Skeletal muscle tissue (tissue), 4 donors: Measurements from ENCODE around the gene SEMA3A. TPM values are rescaled to one million over a fixed set of nuclear protein-coding genes. Genes with fewer than 3 reads are reported as not detected.
A peak's percentile ranks its signal among the peaks of the same experiment; 100 is the strongest.

Experiments
- H3K27ac ChIP-seq: one replicate; pipeline ENCODE4 v1.7.0; 2013; ENCODE audit warnings: mild to moderate bottlenecking, low read depth, low read length, inconsistent platforms
- H3K27me3 ChIP-seq, 3 donors: one replicate each; pipeline ENCODE4 v1.7.0; 2013; ENCODE audit warnings: low read length in 3 of 3; ENCODE audit not compliant: control insufficient read depth in 3 of 3, insufficient read depth in 3 of 3
- H3K36me3 ChIP-seq, 3 donors: one replicate each; pipeline ENCODE4 v1.7.0; 2013; ENCODE audit warnings: low read length in 3 of 3; ENCODE audit not compliant: control insufficient read depth in 3 of 3, insufficient read depth in 3 of 3
- H3K4me1 ChIP-seq, 3 donors: one replicate each; pipeline ENCODE4 v1.7.0; 2013; ENCODE audit warnings: low read length in 3 of 3, mild to moderate bottlenecking in 3 of 3; ENCODE audit not compliant: control insufficient read depth in 3 of 3, insufficient read depth in 3 of 3
- H3K4me3 ChIP-seq, 3 donors: one replicate each; pipeline ENCODE4 v1.7.0; 2013; ENCODE audit warnings: low read length in 3 of 3
- H3K9ac ChIP-seq, 3 donors: one replicate each; pipeline ENCODE4 v1.7.0; 2013; ENCODE audit warnings: low read length in 3 of 3, mild to moderate bottlenecking in 3 of 3, moderate library complexity in 2 of 3, low read depth in 1 of 3
- H3K9me3 ChIP-seq, 3 donors: one replicate each; pipeline ENCODE4 v1.7.0; 2013; ENCODE audit warnings: low read length in 3 of 3; ENCODE audit not compliant: control insufficient read depth in 3 of 3
- total RNA-seq: library from RNA; depleted of rRNA; stranded (reverse); fragments of >200 nt; gene quantifications from one replicate; pipeline ENCODE4 v1.2.3, GENCODE V29; 2014
- donor health status: Osteomylitis.

SEMA3A gene
- total RNA-seq, 1 donor from 2014 or later: 24.5 TPM

GRCh38 chr7:84122582-84123360 is 71.8 kb downstream of the SEMA3A start:
- no peaks in the 10 kb centered on the region for H3K36me3 ChIP-seq
- no peak overlapping the region for H3K4me3 ChIP-seq
- H3K4me1 ChIP-seq: no peaks in the 10 kb centered on the region
- H3K27me3 ChIP-seq: no peaks in the 10 kb centered on the region
- no peaks in the 10 kb centered on the region for H3K9me3 ChIP-seq
- H3K27ac ChIP-seq: no peak overlapping the region
- no peak overlapping the region for H3K9ac ChIP-seq

GRCh38 chr7:84117304-84117703 is 77.3 kb downstream of the SEMA3A start:
- Histone ChIP-seq H3K4me1 (no peaks in the 10 kb centered on the region), H3K9me3 (no peaks in the 10 kb centered on the region), H3K27ac (no peak overlapping the region), H3K27me3 (no peaks in the 10 kb centered on the region), H3K9ac (no peak overlapping the region), H3K4me3 (no peak overlapping the region), H3K36me3 (no peaks in the 10 kb centered on the region)

- Histone ChIP-seq H3K36me3 (no peaks in the 10 kb centered on the region), H3K9me3 (no peaks in the 10 kb centered on the region), H3K4me3 (no peak overlapping the region), H3K27me3 (no peaks in the 10 kb centered on the region), H3K9ac (no peak overlapping the region), H3K4me1 (no peaks in the 10 kb centered on the region), H3K27ac (peak overlapping the region; percentile 27)
Observed at GRCh38 chr7:84113906-84114850, 80.4 kb downstream of the SEMA3A start.

- H3K4me3 ChIP-seq: no peak overlapping the region
- no peaks in the 10 kb centered on the region for H3K27me3 ChIP-seq
- no peaks in the 10 kb centered on the region for H3K4me1 ChIP-seq
- no peak overlapping the region for H3K9ac ChIP-seq
- no peaks in the 10 kb centered on the region for H3K9me3 ChIP-seq
- H3K27ac ChIP-seq: peak overlapping the region; percentile 27
- H3K36me3 ChIP-seq: no peaks in the 10 kb centered on the region
Observed at GRCh38 chr7:84113286-84113685, 81.3 kb downstream of the SEMA3A start.

- H3K27me3 ChIP-seq: no peaks in the 10 kb centered on the region
- no peak overlapping the region for H3K9ac ChIP-seq
- no peaks in the 10 kb centered on the region for H3K4me1 ChIP-seq
- H3K9me3 ChIP-seq: no peaks in the 10 kb centered on the region
- no peak overlapping the region for H3K4me3 ChIP-seq
- no peaks in the 10 kb centered on the region for H3K36me3 ChIP-seq
- H3K27ac ChIP-seq: peak overlapping the region; percentile 27
Observed at GRCh38 chr7:84112771-84113170, 81.8 kb downstream of the SEMA3A start.

GRCh38 chr7:84111842-84112241 is 82.7 kb downstream of the SEMA3A start:
- no peak overlapping the region for H3K27ac ChIP-seq
- no peaks in the 10 kb centered on the region for H3K27me3 ChIP-seq
- no peaks in the 10 kb centered on the region for H3K36me3 ChIP-seq
- no peaks in the 10 kb centered on the region for H3K4me1 ChIP-seq
- H3K9ac ChIP-seq: no peak overlapping the region
- no peak overlapping the region for H3K4me3 ChIP-seq
- H3K9me3 ChIP-seq: no peaks in the 10 kb centered on the region

GRCh38 chr7:84110400-84110799 is 84.2 kb downstream of the SEMA3A start:
- H3K27me3 ChIP-seq: no peaks in the 10 kb centered on the region
- no peak overlapping the region for H3K27ac ChIP-seq

GRCh38 chr7:84108787-84109186 is 85.8 kb downstream of the SEMA3A start:
- no peak overlapping the region for H3K27ac ChIP-seq
- no peaks in the 10 kb centered on the region for H3K27me3 ChIP-seq
- no peaks in the 10 kb centered on the region for H3K36me3 ChIP-seq

More at GRCh38 chr7:84110400-84110799, 84.2 kb downstream of the SEMA3A start:
- no peaks in the 10 kb centered on the region for H3K36me3 ChIP-seq
- H3K4me1 ChIP-seq: no peaks in the 10 kb centered on the region
- no peak overlapping the region for H3K9ac ChIP-seq
- H3K4me3 ChIP-seq: no peak overlapping the region
- no peaks in the 10 kb centered on the region for H3K9me3 ChIP-seq

GRCh38 chr7:84108119-84108518 is 86.5 kb downstream of the SEMA3A start:
- Histone ChIP-seq H3K27ac (no peak overlapping the region), H3K4me3 (no peak overlapping the region), H3K4me1 (no peaks in the 10 kb centered on the region), H3K36me3 (no peaks in the 10 kb centered on the region), H3K9ac (no peak overlapping the region), H3K27me3 (no peaks in the 10 kb centered on the region), H3K9me3 (no peaks in the 10 kb centered on the region)

More at GRCh38 chr7:84108787-84109186, 85.8 kb downstream of the SEMA3A start:
- H3K9me3 ChIP-seq: no peaks in the 10 kb centered on the region
- H3K4me3 ChIP-seq: no peak overlapping the region
- H3K4me1 ChIP-seq: no peaks in the 10 kb centered on the region
- H3K9ac ChIP-seq: no peak overlapping the region

- Histone ChIP-seq H3K4me1 (no peaks in the 10 kb centered on the region), H3K27me3 (no peaks in the 10 kb centered on the region), H3K36me3 (no peaks in the 10 kb centered on the region), H3K4me3 (no peak overlapping the region), H3K9ac (no peak overlapping the region), H3K27ac (no peak overlapping the region), H3K9me3 (no peaks in the 10 kb centered on the region)
Observed at GRCh38 chr7:84107259-84107658, 87.3 kb downstream of the SEMA3A start.
